PC-3 (cell line): Measurements from ENCODE around the gene FAM124A. TPM values are rescaled to one million over a fixed set of nuclear protein-coding genes. Genes with fewer than 3 reads are reported as not detected.

ENCODE experiments used
- ATAC-seq: fragments of 200-7000 bp; cut with Tn5 transposase; 2 replicates; pipeline ENCODE4 v1.9.1; 2020; ENCODE audit warnings: mild to moderate bottlenecking, moderate library complexity
- BruUV-seq: library from RNA; stranded (reverse); fragments of 400-500 nt; replicated peaks from 2 replicates; lab custom pipeline; 2021; lab: Mats Ljungman, UMichigan
- CTCF ChIA-PET: fragments of 300-600 bp; sonication (Branson Sonifier 250); formaldehyde crosslinking; loops from one replicate; lab custom pipeline; 2022; ENCODE audit warnings: antibody characterized with exemption; lab: Charles Lee
- POLR2A ChIA-PET: fragments of 300-600 bp; sonication (Branson Sonifier 250); formaldehyde crosslinking; loops from one replicate; lab custom pipeline; 2022; ENCODE audit warnings: antibody characterized with exemption; ENCODE audit not compliant: unreplicated experiment; lab: Charles Lee
- DNase-seq: peaks from one replicate; pipeline ENCODE4 v3.0.0-alpha.2; 2015
- H2AFZ ChIP-seq: fragments of 300-600 bp; sonication (generic); 2 replicates; pipeline ENCODE4 v1.6.0; 2016; ENCODE audit warnings: antibody characterized with exemption, low read length
- H3F3A ChIP-seq: fragments of 300-600 bp; sonication (generic); one replicate; pipeline ENCODE4 v1.6.0; 2017; ENCODE audit warnings: antibody characterized with exemption, low read length, control low read depth, mild to moderate bottlenecking; ENCODE audit not compliant: unreplicated experiment
- H3K27ac ChIP-seq: fragments of 300-600 bp; sonication (generic); 2 replicates; pipeline ENCODE4 v1.5.1; 2016; ENCODE audit warnings: mild to moderate bottlenecking, low read length
- H3K27me3 ChIP-seq: fragments of 300-600 bp; sonication (generic); 2 replicates; pipeline ENCODE4 v1.6.1; 2016; ENCODE audit warnings: low read length, mixed read lengths
- H3K36me3 ChIP-seq: fragments of 300-600 bp; sonication (generic); 2 replicates; pipeline ENCODE4 v1.6.1; 2016; ENCODE audit warnings: low read depth, mixed run types, low read length, mixed read lengths
- H3K4me1 ChIP-seq: fragments of 300-600 bp; sonication (generic); 2 replicates; pipeline ENCODE4 v1.5.1; 2016; ENCODE audit warnings: low read length; ENCODE audit not compliant: insufficient read depth
- H3K4me2 ChIP-seq: fragments of 300-600 bp; sonication (generic); 2 replicates; pipeline ENCODE4 v1.6.0; 2016; ENCODE audit warnings: low read length
- H3K4me3 ChIP-seq: fragments of 300-600 bp; sonication (generic); 2 replicates; pipeline ENCODE4 v1.5.1; 2016; ENCODE audit warnings: mild to moderate bottlenecking, low read length, mixed read lengths
- H3K79me2 ChIP-seq: fragments of 300-600 bp; sonication (generic); 2 replicates; pipeline ENCODE4 v1.6.1; 2017; ENCODE audit warnings: low read length, mixed read lengths
- H3K9ac ChIP-seq: fragments of 300-600 bp; sonication (generic); 2 replicates; pipeline ENCODE4 v1.6.0; 2016; ENCODE audit warnings: mild to moderate bottlenecking, low read length
- H3K9me2 ChIP-seq: fragments of 300-600 bp; sonication (generic); replicated peaks from 2 replicates; pipeline ENCODE4 v1.6.1; 2016; ENCODE audit warnings: mixed run types, low read length, mixed read lengths
- H3K9me3 ChIP-seq: fragments of 300-600 bp; sonication (generic); 2 replicates; pipeline ENCODE4 v1.6.1; 2016; ENCODE audit warnings: low read length, mixed read lengths
- H4K20me1 ChIP-seq: fragments of 300-600 bp; sonication (generic); 2 replicates; pipeline ENCODE4 v1.6.1; 2016; ENCODE audit warnings: low read length, mixed read lengths
- CTCF ChIP-seq: fragments of 300-600 bp; sonication (generic); conservative IDR thresholded peaks from 2 replicates; pipeline ENCODE4 v1.5.1; 2017; ENCODE audit warnings: antibody characterized with exemption, low read depth, mild to moderate bottlenecking, low read length
- EZH2 ChIP-seq: fragments of 300-600 bp; sonication (generic); IDR thresholded peaks from one replicate; pipeline ENCODE4 v1.6.1; 2017; ENCODE audit warnings: antibody characterized with exemption, mild to moderate bottlenecking, low read length; ENCODE audit not compliant: unreplicated experiment
- EZH2phosphoT487 ChIP-seq: fragments of 300-600 bp; sonication (generic); IDR thresholded peaks from 2 replicates; pipeline ENCODE4 v1.6.1; 2018; ENCODE audit warnings: mild to moderate bottlenecking, antibody characterized with exemption, low read length, borderline replicate concordance
- intact Hi-C: fragments of 100-400 bp; cut with micrococcal nuclease; formaldehyde crosslinking; loops from 2 replicates; pipeline ENCODE4 v1.9.0; 2023
- total RNA-seq: library from RNA; depleted of rRNA; stranded (reverse); fragments of >200 nt; gene quantifications from 2 replicates; pipeline ENCODE4 v1.2.3, GENCODE V29; 2014

The FAM124A gene
- total RNA-seq, 1 experiment from 2014 or later = 1.1 TPM

GRCh38 chr13:51227404-51227803 lies 5.2 kb downstream of the FAM124A start:
- Histone ChIP-seq H3K9me3 (no peaks in the 10 kb centered on the region), H4K20me1 (no peaks in the 10 kb centered on the region), H3K4me2 (no peak overlapping the region), H3K9ac (no peak overlapping the region), H3K4me3 (no peak overlapping the region), H3F3A (no peaks in the 10 kb centered on the region), H3K79me2 (no peaks in the 10 kb centered on the region), H3K4me1 (no peaks in the 10 kb centered on the region), H2AFZ (no peak overlapping the region), H3K27ac (no peak overlapping the region), H3K36me3 (no peaks in the 10 kb centered on the region), H3K9me2 (no peaks in the 10 kb centered on the region), H3K27me3 (no peaks in the 10 kb centered on the region)
- intact Hi-C loops = no loop called here
- TF ChIP-seq EZH2phosphoT487 (no peak), EZH2 (no peak), CTCF (no peak)
- DNase-seq (no peak), ATAC-seq (no peak)
- ChIA-PET POLR2A (no interaction called here), CTCF (no interaction called here)
- no TSS peak for BruUV-seq

- DNase-seq (no peak), ATAC-seq (no peak)
- no peak overlapping the region for H3K9ac ChIP-seq
- H3K9me3 ChIP-seq = no peaks in the 10 kb centered on the region
- H3K27me3 ChIP-seq = no peaks in the 10 kb centered on the region
- no peaks in the 10 kb centered on the region for H3K4me1 ChIP-seq
- H3K4me3 ChIP-seq = no peak overlapping the region
- ChIA-PET CTCF (no interaction called here), POLR2A (no interaction called here)
- no peaks in the 10 kb centered on the region for H3K9me2 ChIP-seq
- H3K4me2 ChIP-seq = no peak overlapping the region
- TF ChIP-seq CTCF (no peak), EZH2 (no peak), EZH2phosphoT487 (no peak)
- H2AFZ ChIP-seq = no peak overlapping the region
- intact Hi-C loops = no loop called here
- no peaks in the 10 kb centered on the region for H3F3A ChIP-seq
- no peaks in the 10 kb centered on the region for H3K36me3 ChIP-seq
- no peaks in the 10 kb centered on the region for H4K20me1 ChIP-seq
- no peaks in the 10 kb centered on the region for H3K79me2 ChIP-seq
- no peak overlapping the region for H3K27ac ChIP-seq
- no TSS peak for BruUV-seq
Measured at GRCh38 chr13:51229101-51229719, 7.0 kb downstream of the FAM124A start.

GRCh38 chr13:51229731-51230130 lies 7.5 kb downstream of the FAM124A start:
- no peak for DNase-seq
- Histone ChIP-seq H3K36me3 (no peaks in the 10 kb centered on the region), H3K9me2 (no peaks in the 10 kb centered on the region), H3K4me1 (no peaks in the 10 kb centered on the region), H2AFZ (no peak overlapping the region), H3K9ac (no peak overlapping the region), H3K4me2 (no peak overlapping the region), H3K4me3 (no peak overlapping the region), H4K20me1 (no peaks in the 10 kb centered on the region), H3F3A (no peaks in the 10 kb centered on the region), H3K79me2 (no peaks in the 10 kb centered on the region), H3K27me3 (no peaks in the 10 kb centered on the region), H3K27ac (no peak overlapping the region), H3K9me3 (no peaks in the 10 kb centered on the region)
- CTCF ChIA-PET = no interaction called here
- TF ChIP-seq EZH2 (no peak), CTCF (no peak), EZH2phosphoT487 (no peak)
- no TSS peak for BruUV-seq
- POLR2A ChIA-PET = no interaction called here
- intact Hi-C loops = no loop called here
- no peak for ATAC-seq
